GM12864 (cell line): ENCODE data around the gene SLC1A2.

Experiments
- DNase-seq: peaks from one replicate; pipeline ENCODE4 v3.0.0-alpha.2; 2011; ENCODE audit warnings: low read depth
- H3K4me3 ChIP-seq: 2 replicates; pipeline ENCODE4 v1.5.1; 2011; ENCODE audit warnings: mild to moderate bottlenecking, low read depth, low read length, control low read depth
- TF ChIP-seq, protein P1 (sequence below): IDR thresholded peaks from 2 replicates; pipeline ENCODE4 v1.5.1; 2011; ENCODE audit warnings: low read depth, mild to moderate bottlenecking, moderate library complexity, low read length, control low read depth, inconsistent platforms; ENCODE audit errors: missing control alignments

Gene SLC1A2

GRCh38 chr11:35332524-35332923 is 86.8 kb downstream of the SLC1A2 start:
- TF ChIP-seq, protein P1, sequence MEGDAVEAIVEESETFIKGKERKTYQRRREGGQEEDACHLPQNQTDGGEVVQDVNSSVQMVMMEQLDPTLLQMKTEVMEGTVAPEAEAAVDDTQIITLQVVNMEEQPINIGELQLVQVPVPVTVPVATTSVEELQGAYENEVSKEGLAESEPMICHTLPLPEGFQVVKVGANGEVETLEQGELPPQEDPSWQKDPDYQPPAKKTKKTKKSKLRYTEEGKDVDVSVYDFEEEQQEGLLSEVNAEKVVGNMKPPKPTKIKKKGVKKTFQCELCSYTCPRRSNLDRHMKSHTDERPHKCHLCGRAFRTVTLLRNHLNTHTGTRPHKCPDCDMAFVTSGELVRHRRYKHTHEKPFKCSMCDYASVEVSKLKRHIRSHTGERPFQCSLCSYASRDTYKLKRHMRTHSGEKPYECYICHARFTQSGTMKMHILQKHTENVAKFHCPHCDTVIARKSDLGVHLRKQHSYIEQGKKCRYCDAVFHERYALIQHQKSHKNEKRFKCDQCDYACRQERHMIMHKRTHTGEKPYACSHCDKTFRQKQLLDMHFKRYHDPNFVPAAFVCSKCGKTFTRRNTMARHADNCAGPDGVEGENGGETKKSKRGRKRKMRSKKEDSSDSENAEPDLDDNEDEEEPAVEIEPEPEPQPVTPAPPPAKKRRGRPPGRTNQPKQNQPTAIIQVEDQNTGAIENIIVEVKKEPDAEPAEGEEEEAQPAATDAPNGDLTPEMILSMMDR = no peak
- no peak for DNase-seq
- H3K4me3 ChIP-seq = no peak overlapping the region

DNA sequence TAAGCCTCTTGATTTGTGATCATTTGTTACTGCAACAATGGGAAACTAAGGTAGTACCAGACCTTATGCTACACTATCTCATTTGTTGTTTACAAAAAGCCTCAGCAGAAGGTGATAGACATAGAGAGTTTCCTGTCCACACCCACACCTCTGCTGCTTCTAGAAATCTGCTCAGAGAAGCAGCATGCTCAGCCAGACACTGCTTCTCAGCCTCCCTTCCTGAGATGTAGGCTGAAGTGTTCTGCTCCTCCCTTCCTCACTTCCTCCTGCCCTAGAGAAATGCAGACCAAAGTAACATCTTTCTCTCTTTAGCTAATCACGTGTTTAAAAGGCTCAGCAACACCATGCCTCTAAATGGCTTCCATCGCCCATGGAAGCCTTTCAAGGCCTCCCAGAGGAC is 88.4 kb downstream of the SLC1A2 start:
- TF ChIP-seq, protein P1 = no peak
- DNase-seq = peak; percentile 70
- H3K4me3 ChIP-seq = no peak overlapping the region

- TF ChIP-seq, protein P1 = no peak
- no peak for DNase-seq
- H3K4me3 ChIP-seq = no peak overlapping the region
Measured at GRCh38 chr11:35330156-35330889, 89.0 kb downstream of the SLC1A2 start.

GRCh38 chr11:35327829-35328228 is 91.5 kb downstream of the SLC1A2 start:
- no peak for DNase-seq
- TF ChIP-seq, protein P1 = no peak
- no peak overlapping the region for H3K4me3 ChIP-seq

- no peak overlapping the region for H3K4me3 ChIP-seq
- TF ChIP-seq, protein P1 = no peak
- no peak for DNase-seq
Measured at GRCh38 chr11:35326266-35326879, 93.0 kb downstream of the SLC1A2 start.

GRCh38 chr11:35324981-35325380 is 94.4 kb downstream of the SLC1A2 start:
- no peak overlapping the region for H3K4me3 ChIP-seq
- DNase-seq = no peak
- TF ChIP-seq, protein P1 = no peak
